Measurements from ENCODE around the gene CCND3.

DNA sequence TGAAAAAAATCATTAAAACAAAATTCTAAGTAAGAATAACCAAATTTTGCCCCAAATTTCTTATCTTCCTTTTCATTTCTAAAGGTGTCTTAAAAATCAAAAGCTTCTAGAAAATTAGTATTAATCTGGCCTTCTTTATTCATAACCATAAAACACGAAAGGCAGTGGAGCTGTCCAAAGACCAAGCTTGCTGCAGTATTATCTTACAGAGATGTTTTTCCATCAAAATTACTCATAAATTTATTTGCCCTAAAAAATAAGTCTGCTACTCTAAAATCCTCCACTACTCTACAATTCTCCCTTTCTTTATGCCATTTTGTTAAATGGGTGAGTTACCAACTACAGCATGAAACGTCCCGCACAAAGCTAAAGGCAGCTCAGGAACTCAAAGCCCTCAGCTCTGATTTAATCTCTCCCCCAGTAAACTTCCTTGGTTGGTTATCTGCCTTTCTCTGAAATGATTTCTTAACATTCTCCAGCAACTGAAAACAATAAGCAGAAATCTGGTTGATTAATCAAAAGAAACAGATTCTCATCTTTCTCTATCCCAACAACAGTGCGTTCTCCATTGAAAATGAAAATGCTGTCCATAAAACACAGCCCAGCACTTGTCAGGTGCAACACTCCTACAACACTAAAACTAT, 48.6 kb downstream of the CCND3 start:
- TF ChIP-seq, protein P1, sequence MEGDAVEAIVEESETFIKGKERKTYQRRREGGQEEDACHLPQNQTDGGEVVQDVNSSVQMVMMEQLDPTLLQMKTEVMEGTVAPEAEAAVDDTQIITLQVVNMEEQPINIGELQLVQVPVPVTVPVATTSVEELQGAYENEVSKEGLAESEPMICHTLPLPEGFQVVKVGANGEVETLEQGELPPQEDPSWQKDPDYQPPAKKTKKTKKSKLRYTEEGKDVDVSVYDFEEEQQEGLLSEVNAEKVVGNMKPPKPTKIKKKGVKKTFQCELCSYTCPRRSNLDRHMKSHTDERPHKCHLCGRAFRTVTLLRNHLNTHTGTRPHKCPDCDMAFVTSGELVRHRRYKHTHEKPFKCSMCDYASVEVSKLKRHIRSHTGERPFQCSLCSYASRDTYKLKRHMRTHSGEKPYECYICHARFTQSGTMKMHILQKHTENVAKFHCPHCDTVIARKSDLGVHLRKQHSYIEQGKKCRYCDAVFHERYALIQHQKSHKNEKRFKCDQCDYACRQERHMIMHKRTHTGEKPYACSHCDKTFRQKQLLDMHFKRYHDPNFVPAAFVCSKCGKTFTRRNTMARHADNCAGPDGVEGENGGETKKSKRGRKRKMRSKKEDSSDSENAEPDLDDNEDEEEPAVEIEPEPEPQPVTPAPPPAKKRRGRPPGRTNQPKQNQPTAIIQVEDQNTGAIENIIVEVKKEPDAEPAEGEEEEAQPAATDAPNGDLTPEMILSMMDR (IDR thresholded peaks at IDR 0.05): no peak
- TF ChIP-seq POLR2A (IDR thresholded peaks at IDR 0.05): no peak
